Activated CD8-positive, alpha-beta memory T cell treated with anti-CD3 and anti-CD28 coated beads for 36 hours (primary cell): ENCODE measurements around the gene STOML1. TPM values are rescaled to one million over a fixed set of nuclear protein-coding genes. Genes with fewer than 3 reads are reported as not detected.

Experiments
- CTCF ChIA-PET: fragments of 350-600 bp; sonication (Branson Sonifier 250); formaldehyde crosslinking; loops from one replicate; lab custom pipeline; 2021; ENCODE audit warnings: antibody characterized with exemption; lab: Charles Lee
- POLR2A ChIA-PET: fragments of 350-600 bp; sonication (Branson Sonifier 250); formaldehyde crosslinking; loops from one replicate; lab custom pipeline; 2021; ENCODE audit warnings: antibody characterized with exemption; lab: Charles Lee
- total RNA-seq, 2 experiments: library from RNA; stranded (reverse); gene quantifications; one replicate each; pipeline ENCODE4 v1.2.3, GENCODE V29; 2021

STOML1 gene
- total RNA-seq, 2 experiments from 2014 or later = 11.6 to 12.8 TPM

GRCh38 chr15:73992594-73992898 is 451 bp upstream of the STOML1 start:
- POLR2A ChIA-PET = no interaction called here
- CTCF ChIA-PET = interaction anchor here (0.8 kb wide), 2 partner anchors 18 to 42 kb away, joined by 3 to 4 read pairs; no protein-coding TSS in a partner anchor

- POLR2A ChIA-PET = interaction anchor here (0.6 kb wide), 1 partner anchor 19 kb away, joined by 3 read pairs; no protein-coding TSS in a partner anchor
- CTCF ChIA-PET = interaction anchor here (1.0 to 2.1 kb wide), 2 partner anchors 18 to 21 kb away, joined by 3 to 8 read pairs; no protein-coding TSS in a partner anchor
Measured at GRCh38 chr15:73991260-73991659, 835 bp downstream of the STOML1 start.

- ChIA-PET CTCF (interaction anchor here (0.6 to 2.1 kb wide), 3 partner anchors 17 to 21 kb away, joined by 3 to 8 read pairs (median 3); no protein-coding TSS in a partner anchor), POLR2A (no interaction called here)
Measured at GRCh38 chr15:73990250-73991005, 1.7 kb downstream of the STOML1 start.

DNA sequence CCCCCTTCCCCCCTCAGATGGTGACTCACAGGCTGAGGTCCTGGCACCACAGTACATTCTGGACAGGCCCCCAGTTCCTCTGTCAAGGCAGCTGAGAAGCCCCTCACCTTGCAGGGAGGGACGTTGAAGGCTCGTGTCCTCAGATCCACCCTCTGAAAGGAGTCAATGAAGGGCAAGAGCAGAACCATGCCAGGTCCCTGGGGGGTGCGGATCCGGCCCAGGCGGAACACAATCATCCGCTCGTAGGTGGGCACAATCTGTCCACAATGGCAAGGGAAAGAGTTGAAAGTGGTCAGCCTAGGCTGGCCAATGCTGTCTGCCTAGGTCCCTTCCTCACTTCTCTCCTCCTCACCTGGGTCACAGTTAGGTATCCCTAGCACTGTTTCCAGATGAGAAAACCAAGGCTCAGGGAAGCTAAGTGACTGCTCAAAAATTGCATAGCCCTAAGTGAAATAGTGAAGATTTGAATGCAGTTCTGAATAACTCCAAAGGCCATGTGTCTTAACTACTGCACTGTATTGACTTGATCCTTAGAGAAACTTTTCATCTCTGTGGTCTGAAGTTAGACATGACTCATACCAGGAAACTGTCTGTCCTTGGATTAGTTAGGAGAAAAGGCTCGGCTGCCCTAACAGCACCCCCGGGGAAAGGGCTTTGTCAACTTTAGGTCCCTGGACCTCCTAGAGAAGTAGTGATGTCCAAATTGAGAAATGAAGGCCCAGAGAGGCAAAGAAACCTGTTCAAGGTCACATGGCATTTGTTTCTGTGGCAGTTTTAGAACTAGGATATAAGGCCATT is 2.9 kb downstream of the STOML1 start:
- CTCF ChIA-PET = interaction anchor here (2.1 kb wide), 1 partner anchor 16 kb away, joined by 8 read pairs; no protein-coding TSS in a partner anchor
- POLR2A ChIA-PET = no interaction called here

- CTCF ChIA-PET = interaction anchor here (1.8 kb wide), 1 partner anchor 16 kb away, joined by 8 read pairs; no protein-coding TSS in a partner anchor
- POLR2A ChIA-PET = no interaction called here
Measured at GRCh38 chr15:73988445-73988969, 3.6 kb downstream of the STOML1 start.

DNA sequence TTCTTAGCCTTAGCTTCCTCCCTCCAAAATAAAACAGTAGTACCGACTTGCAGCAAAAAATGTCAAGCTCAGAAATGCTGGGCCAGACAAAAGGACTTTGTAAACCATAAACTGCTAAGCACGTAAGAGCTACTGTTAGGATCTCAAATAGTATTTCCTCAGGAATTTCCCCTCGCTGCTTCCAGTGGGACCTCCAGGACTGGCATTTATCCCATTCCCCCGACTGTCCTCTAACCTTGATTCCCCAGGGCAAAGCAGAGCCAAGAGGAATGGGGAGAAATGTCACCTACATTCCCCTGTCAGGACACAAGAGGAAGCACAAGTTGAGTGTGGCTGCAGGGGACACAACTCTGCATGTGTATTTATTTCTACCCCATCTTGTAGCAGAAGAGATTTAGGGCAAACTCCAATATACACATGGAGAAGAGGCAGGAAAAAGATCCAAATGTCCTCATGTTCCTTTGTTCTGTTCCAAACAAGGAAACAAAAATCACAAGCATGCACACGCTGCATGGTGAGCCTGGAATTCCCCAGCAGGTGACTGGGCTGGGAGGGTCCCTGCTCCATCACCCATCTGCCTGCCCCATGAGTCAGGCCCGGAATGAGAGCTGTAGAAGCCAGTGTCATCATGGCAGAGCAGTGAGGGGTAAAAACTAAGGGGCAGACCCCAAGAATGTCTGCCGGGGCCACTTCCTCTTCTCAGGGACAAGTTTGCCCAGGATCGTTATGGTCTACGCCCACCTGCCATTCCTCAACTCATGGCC is 4.2 kb downstream of the STOML1 start:
- ChIA-PET POLR2A (no interaction called here), CTCF (interaction anchor here (1.8 kb wide), 1 partner anchor 15 kb away, joined by 8 read pairs; no protein-coding TSS in a partner anchor)

DNA sequence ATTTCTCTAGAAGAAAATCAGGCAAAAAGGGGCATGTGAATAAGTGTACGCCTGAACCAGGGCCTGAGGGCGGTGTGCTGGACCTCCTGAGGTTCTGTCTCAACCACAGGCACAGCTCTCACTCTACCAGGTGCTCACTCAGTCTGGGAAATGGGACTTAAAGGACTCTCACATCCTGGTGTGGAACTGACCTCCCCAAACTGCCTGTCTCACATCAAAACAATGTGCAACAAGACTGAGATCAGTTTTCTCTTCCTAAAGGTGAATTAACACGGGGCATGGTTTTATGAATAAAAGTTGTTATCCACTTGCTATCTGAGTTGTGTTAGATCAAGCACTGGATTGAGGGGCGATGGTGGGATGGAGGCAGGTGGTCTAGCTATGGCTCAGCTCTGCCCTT is 4.8 kb downstream of the STOML1 start:
- ChIA-PET POLR2A (no interaction called here), CTCF (interaction anchor here (0.7 to 1.8 kb wide), 2 partner anchors 14 to 351 kb away, joined by 4 to 8 read pairs; no protein-coding TSS in a partner anchor)

DNA sequence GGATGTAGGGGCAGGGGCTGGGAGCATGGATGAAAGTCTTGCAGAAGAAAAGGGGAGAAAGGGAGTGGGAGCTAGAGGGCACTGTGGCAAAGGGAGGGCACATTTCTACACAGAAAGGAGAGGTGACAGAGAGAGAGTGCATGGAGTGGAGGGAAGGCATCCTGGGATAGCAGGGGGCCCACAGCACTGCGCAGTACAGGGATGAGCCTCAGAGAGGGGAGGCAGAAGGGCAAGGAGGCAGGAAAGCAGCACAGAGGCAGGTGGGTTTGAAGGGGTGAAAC is 5.4 kb downstream of the STOML1 start:
- CTCF ChIA-PET = interaction anchor here (0.7 to 2.3 kb wide), 2 partner anchors 14 to 351 kb away, joined by 4 to 6 read pairs; no protein-coding TSS in a partner anchor

GRCh38 chr15:73986055-73986775 is 5.9 kb downstream of the STOML1 start:
- POLR2A ChIA-PET = no interaction called here
- CTCF ChIA-PET = interaction anchor here (0.6 to 2.3 kb wide), 3 partner anchors 13 to 350 kb away, joined by 3 to 6 read pairs (median 4); no protein-coding TSS in a partner anchor

More for the DNA sequence above, 5.4 kb downstream of the STOML1 start:
- POLR2A ChIA-PET = no interaction called here

GRCh38 chr15:73985101-73985873 is 6.8 kb downstream of the STOML1 start:
- ChIA-PET POLR2A (interaction anchor here (0.6 kb wide), 1 partner anchor 17 kb away, joined by 3 read pairs; no protein-coding TSS in a partner anchor), CTCF (interaction anchor here (1.0 to 2.3 kb wide), 2 partner anchors 9 to 12 kb away, joined by 3 to 6 read pairs; partner anchors contain the start of gene PML)

DNA sequence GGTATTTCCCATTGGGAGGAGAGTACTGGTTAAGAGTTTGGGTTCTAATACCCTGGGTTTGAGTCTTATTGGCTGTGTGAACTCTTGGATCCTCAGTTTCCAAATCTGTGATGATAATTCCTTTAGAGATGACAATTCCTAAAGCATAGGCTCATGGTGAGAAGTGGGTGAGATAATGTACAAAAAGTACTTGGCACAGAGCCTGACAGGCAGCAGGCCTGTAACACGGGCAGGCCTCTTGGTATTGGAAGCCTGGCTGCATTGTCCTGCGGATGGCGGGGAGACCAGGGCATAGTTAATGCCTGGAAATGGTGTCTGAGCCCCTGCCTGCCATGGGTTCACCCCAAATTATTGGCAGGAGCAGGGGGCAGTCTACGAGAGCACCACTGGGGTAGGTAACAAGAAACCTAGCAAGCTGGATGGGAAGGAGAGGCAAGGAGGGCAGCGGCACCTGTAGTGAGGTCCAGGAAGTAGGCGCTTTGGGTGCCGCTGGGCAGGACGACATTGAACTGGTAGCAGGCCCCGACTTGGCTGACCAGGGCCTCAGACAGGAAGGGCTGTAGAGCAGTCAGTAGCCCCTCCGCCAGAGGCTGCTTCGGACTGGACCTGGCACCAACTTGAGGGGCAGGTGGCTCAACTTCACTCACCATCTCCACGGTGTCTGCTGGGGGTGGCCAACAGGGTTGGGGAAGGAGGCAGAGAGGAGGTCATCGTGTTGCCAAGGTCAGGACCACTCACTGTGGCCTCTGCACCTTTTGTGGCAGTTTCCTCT is 7.7 kb downstream of the STOML1 start:
- POLR2A ChIA-PET = interaction anchor here (0.6 kb wide), 1 partner anchor 18 kb away, joined by 3 read pairs; no protein-coding TSS in a partner anchor

GRCh38 chr15:73983773-73984172 is 8.3 kb downstream of the STOML1 start:
- CTCF ChIA-PET = interaction anchor here (1.3 kb wide), 1 partner anchor 10 kb away, joined by 7 read pairs; no protein-coding TSS in a partner anchor
- POLR2A ChIA-PET = no interaction called here

More for the DNA sequence above, 7.7 kb downstream of the STOML1 start:
- CTCF ChIA-PET = interaction anchor here (1.0 to 2.3 kb wide), 2 partner anchors 10 to 12 kb away, joined by 3 to 6 read pairs; partner anchors contain the start of gene PML

DNA sequence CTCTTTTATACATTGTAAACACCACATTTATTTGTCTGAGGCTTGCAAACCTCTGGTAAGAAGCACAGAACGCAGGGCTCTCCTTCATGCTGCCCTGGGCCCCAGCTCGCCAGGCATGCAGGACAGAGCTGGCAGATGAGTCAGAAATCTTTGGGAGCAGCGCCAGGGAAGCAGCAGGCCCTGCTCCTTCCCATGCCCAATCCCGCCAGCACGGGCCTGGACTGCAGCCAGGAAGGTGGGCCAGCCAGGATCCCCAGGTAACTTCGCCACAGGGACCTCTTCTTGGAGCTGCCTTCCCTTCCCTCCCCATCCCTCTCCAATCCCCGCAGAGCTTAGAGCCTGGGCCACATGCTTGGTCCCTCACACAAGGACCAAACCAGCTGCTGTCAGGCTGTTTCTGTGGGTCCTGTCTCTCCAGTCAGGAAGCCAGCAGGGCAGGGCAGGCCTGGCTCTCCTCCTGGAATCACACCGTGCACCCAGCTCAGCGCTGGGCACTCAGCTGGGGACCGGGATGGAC is 8.8 kb downstream of the STOML1 start:
- ChIA-PET POLR2A (interaction anchor here (0.6 kb wide), 1 partner anchor 9 kb away, joined by 3 read pairs; no protein-coding TSS in a partner anchor), CTCF (interaction anchor here (1.3 kb wide), 1 partner anchor 10 kb away, joined by 7 read pairs; no protein-coding TSS in a partner anchor)

- ChIA-PET POLR2A (interaction anchor here (0.6 kb wide), 1 partner anchor 8 kb away, joined by 3 read pairs; no protein-coding TSS in a partner anchor), CTCF (interaction anchor here (1.3 to 1.5 kb wide), 2 partner anchors 9 kb away, joined by 5 to 7 read pairs; no protein-coding TSS in a partner anchor)
Measured at GRCh38 chr15:73982222-73982962, 9.7 kb downstream of the STOML1 start.

DNA sequence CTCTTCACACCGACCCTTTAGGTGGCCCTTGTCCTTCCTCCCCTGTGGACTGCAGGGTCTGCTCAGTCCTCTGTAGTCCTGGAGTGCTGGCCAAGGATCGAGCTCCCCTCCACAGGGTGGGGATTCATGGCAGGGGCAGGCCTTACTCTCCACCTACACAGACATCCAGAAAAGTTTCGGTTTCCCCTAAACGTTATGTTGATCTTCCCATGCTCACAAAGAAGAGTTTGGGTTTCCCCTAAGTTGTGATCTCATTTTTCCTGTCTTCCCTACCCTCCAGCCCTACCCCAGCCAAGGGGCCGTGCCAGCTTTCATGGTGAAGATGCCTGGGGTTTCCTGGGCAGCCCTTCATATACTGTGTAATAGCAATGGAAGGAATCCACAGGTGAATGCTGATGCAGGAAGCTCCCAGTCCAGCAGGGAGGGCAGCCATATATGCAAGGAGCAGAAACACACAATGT is 10.3 kb downstream of the STOML1 start:
- ChIA-PET POLR2A (no interaction called here), CTCF (interaction anchor here (0.5 to 1.5 kb wide), 2 partner anchors 8 to 785 kb away, joined by 3 to 5 read pairs; no protein-coding TSS in a partner anchor)
